B cell (primary cell): ENCODE results near the gene EPB41L4B. TPM values are rescaled to one million over a fixed set of nuclear protein-coding genes. Genes with fewer than 3 reads are reported as not detected.

Source experiments
- ATAC-seq: fragments of 200-7000 bp; cut with Tn5 transposase; one replicate; pipeline ENCODE4 v1.10.0; 2021; ENCODE audit warnings: low read depth, mild to moderate bottlenecking, moderate number of reproducible peaks, moderate library complexity
- CTCF ChIA-PET: fragments of 350-600 bp; sonication (Branson Sonifier 250); formaldehyde crosslinking; loops from one replicate; lab custom pipeline; 2021; ENCODE audit warnings: antibody characterized with exemption, inconsistent platforms; lab: Charles Lee
- POLR2A ChIA-PET: fragments of 350-600 bp; sonication (Branson Sonifier 250); formaldehyde crosslinking; loops from one replicate; lab custom pipeline; 2021; ENCODE audit warnings: antibody characterized with exemption; lab: Charles Lee
- DNase-seq: peaks from one replicate; pipeline ENCODE4 v3.0.0; 2013
- H2AFZ ChIP-seq: 2 replicates; pipeline ENCODE4 v1.6.1; 2012; ENCODE audit warnings: mild to moderate bottlenecking, low read depth, low read length; ENCODE audit not compliant: insufficient read depth, poor library complexity, severe bottlenecking
- H3K27ac ChIP-seq, 2 donors: 1 replicate in 1 of 2; 2 replicates in 1 of 2; pipeline ENCODE4 v1.5.1; 2012 to 2013; ENCODE audit warnings: low read length in 2 of 2, mild to moderate bottlenecking in 2 of 2, moderate library complexity in 1 of 2
- H3K27me3 ChIP-seq, 4 experiments: fragments of 200-600 bp in 1 of 4; sonication (generic) in 1 of 4; replicated peaks in 1 of 4; 1 replicate in 2 of 4; 2 replicates in 2 of 4; pipeline versions ENCODE4 v1.6.1 to v1.7.0; 2013 to 2016; ENCODE audit warnings: low read length in 3 of 4, mild to moderate bottlenecking in 2 of 4, mixed read lengths in 1 of 4, moderate library complexity in 1 of 4; ENCODE audit not compliant: insufficient read depth in 4 of 4, control insufficient read depth in 3 of 4; ENCODE audit errors: control extremely low read depth in 1 of 4
- H3K36me3 ChIP-seq, 2 experiments: replicated peaks in 1 of 2; 1 replicate in 1 of 2; 2 replicates in 1 of 2; pipeline versions ENCODE4 v1.6.1 to v1.7.1; 2013; ENCODE audit warnings: low read length in 1 of 2; ENCODE audit not compliant: insufficient read depth in 2 of 2, control insufficient read depth in 1 of 2; ENCODE audit errors: control extremely low read depth in 1 of 2, extremely low read depth in 1 of 2
- H3K4me1 ChIP-seq, 2 donors: fragments of 200-600 bp in 1 of 2; sonication (generic) in 1 of 2; 1 replicate in 1 of 2; 2 replicates in 1 of 2; pipeline versions ENCODE4 v1.5.1 to v1.6.1; 2013 to 2017; ENCODE audit warnings: low read length in 2 of 2; ENCODE audit not compliant: control insufficient read depth in 2 of 2, insufficient read depth in 2 of 2
- H3K4me2 ChIP-seq: replicated peaks from 2 replicates; pipeline ENCODE3; 2012; ENCODE audit warnings: mild to moderate bottlenecking, low read depth, low read length; ENCODE audit not compliant: poor library complexity, severe bottlenecking
- H3K4me3 ChIP-seq, 5 experiments: fragments of 200-600 bp in 1 of 5; sonication (generic) in 1 of 5; 1 replicate in 3 of 5; 2 replicates in 2 of 5; pipeline versions ENCODE4 v1.5.1 to v1.7.0; 2011 to 2016; ENCODE audit warnings: low read length in 4 of 5, mild to moderate bottlenecking in 4 of 5, low read depth in 2 of 5, control low read depth in 1 of 5, moderate library complexity in 1 of 5; ENCODE audit not compliant: insufficient read depth in 1 of 5; ENCODE audit errors: control extremely low read depth in 1 of 5, extremely low read depth in 1 of 5
- H3K79me2 ChIP-seq: fragments of 200-600 bp; sonication (generic); one replicate; pipeline ENCODE4 v1.6.0; 2016; ENCODE audit warnings: low read length; ENCODE audit not compliant: control insufficient read depth, insufficient read depth
- H3K9ac ChIP-seq: fragments of 200-600 bp; sonication (generic); 2 replicates; pipeline ENCODE4 v1.6.1; 2017; ENCODE audit warnings: mild to moderate bottlenecking, low read length, moderate library complexity
- H3K9me3 ChIP-seq, 3 donors: one replicate each; pipeline versions ENCODE4 v1.6.1 to v1.7.1; 2013; ENCODE audit warnings: low read length in 2 of 3; ENCODE audit not compliant: control insufficient read depth in 2 of 3, insufficient read depth in 1 of 3; ENCODE audit errors: control extremely low read depth in 1 of 3
- H4K20me1 ChIP-seq: 2 replicates; pipeline ENCODE4 v1.6.0; 2012; ENCODE audit warnings: mild to moderate bottlenecking, low read length; ENCODE audit not compliant: insufficient read depth, control insufficient read depth, poor library complexity, severe bottlenecking
- H3K27ac Mint-ChIP-seq: one replicate; pipeline ENCODE4 v1.8.0; 2021; ENCODE audit warnings: mixed read lengths
- H3K27me3 Mint-ChIP-seq: one replicate; pipeline ENCODE4 v1.8.0; 2021; ENCODE audit warnings: mixed read lengths
- H3K4me1 Mint-ChIP-seq: one replicate; pipeline ENCODE4 v1.8.0; 2021; ENCODE audit warnings: mixed read lengths
- H3K4me3 Mint-ChIP-seq: one replicate; pipeline ENCODE4 v1.8.0; 2021; ENCODE audit warnings: mixed read lengths
- H3K9me3 Mint-ChIP-seq: one replicate; pipeline ENCODE4 v1.8.0; 2022; ENCODE audit warnings: mixed read lengths; ENCODE audit not compliant: insufficient read depth
- CTCF ChIP-seq: fragments of 200-600 bp; IDR thresholded peaks from one replicate; pipeline ENCODE4 v1.8.0; 2022; ENCODE audit warnings: antibody characterized with exemption, mild to moderate bottlenecking
- EZH2 ChIP-seq: IDR thresholded peaks from 2 replicates; pipeline ENCODE4 v1.6.1; 2012; ENCODE audit warnings: borderline replicate concordance, low read depth, mild to moderate bottlenecking, moderate library complexity, low read length; ENCODE audit not compliant: insufficient read depth, poor library complexity, severe bottlenecking
- whole genome bisulfite sequencing: methylation state at CpG from one replicate; pipeline ENCODE4 v1.1.5; 2013; ENCODE audit warnings: missing lambda C conversion rate; ENCODE audit not compliant: insufficient coverage; 5-methylcytosine and 5-hydroxymethylcytosine counted together
- intact Hi-C: fragments of 100-400 bp; cut with micrococcal nuclease; formaldehyde crosslinking; loops from one replicate; pipeline ENCODE4 v1.10.0; 2022
- polyA plus RNA-seq: library from polyadenylated mRNA; depleted of rRNA; stranded (reverse); fragments of >200 nt; gene quantifications from 2 replicates; pipeline ENCODE4 v1.2.3, GENCODE V29; 2012
- total RNA-seq, 2 donors: library from RNA; stranded (reverse); fragments of 120-200 nt in 1 of 2; gene quantifications; 1 replicate in 1 of 2; 2 replicates in 1 of 2; pipeline versions ENCODE4 v1.2.3 to v1.2.4, GENCODE V29; 2013 to 2022

The EPB41L4B gene
- total and polyA plus RNA-seq, 2 donors (not counting 1 experiment from before 2014, with no cell fraction given): 2.9 TPM; not detected in 1

GRCh38 chr9:109307380-109308240, 13.2 kb downstream of the EPB41L4B start:
- ChIA-PET CTCF (interaction anchor here (0.7 kb wide), 1 partner anchor 107 kb away, joined by 3 read pairs; no protein-coding TSS in a partner anchor), POLR2A (no interaction called here)
- Histone ChIP-seq H3K79me2 (no peaks in the 10 kb centered on the region), H4K20me1 (no peaks in the 10 kb centered on the region), H3K4me2 (no peak overlapping the region), H2AFZ (no peak overlapping the region), H3K9ac (no peak overlapping the region), H3K9me3 (no peaks in the 10 kb centered on the region), H3K4me1 (no peaks in the 10 kb centered on the region), H3K27me3 (peaks cover 0 to 7% (median 0%) of the 10 kb centered on the region in 4 experiments), H3K27ac (no peak overlapping the region), H3K36me3 (no peaks in the 10 kb centered on the region), H3K4me3 (no peak overlapping the region)
- H3K9me3 Mint-ChIP-seq: no peaks in the 10 kb centered on the region
- no peak overlapping the region for H3K4me3 Mint-ChIP-seq
- H3K27me3 Mint-ChIP-seq: peaks cover 42% of the 10 kb centered on the region
- no peak for DNase-seq
- H3K27ac Mint-ChIP-seq: no peak overlapping the region
- H3K4me1 Mint-ChIP-seq: peaks cover 5% of the 10 kb centered on the region
- intact Hi-C loops: no loop called here
- ATAC-seq: no peak
- TF ChIP-seq CTCF: no peak
- no peak for TF ChIP-seq EZH2
- 84% methylated on average over 17 of the region's 18 CpGs for WGBS

- TF ChIP-seq CTCF: no peak
- no peak for TF ChIP-seq EZH2
- Histone ChIP-seq H3K36me3 (no peaks in the 10 kb centered on the region), H2AFZ (no peak overlapping the region), H3K9ac (no peak overlapping the region), H3K4me2 (no peak overlapping the region), H3K9me3 (no peaks in the 10 kb centered on the region), H3K27ac (no peak overlapping the region), H3K79me2 (no peaks in the 10 kb centered on the region), H4K20me1 (no peaks in the 10 kb centered on the region), H3K4me1 (no peaks in the 10 kb centered on the region), H3K27me3 (peaks cover 0 to 3% (median 0%) of the 10 kb centered on the region in 4 experiments), H3K4me3 (no peak overlapping the region)
- intact Hi-C loops: no loop called here
- ChIA-PET CTCF (no interaction called here), POLR2A (interaction anchor here (0.6 kb wide), 1 partner anchor 94 kb away, joined by 5 read pairs; no protein-coding TSS in a partner anchor)
- no peaks in the 10 kb centered on the region for H3K9me3 Mint-ChIP-seq
- H3K4me3 Mint-ChIP-seq: no peak overlapping the region
- H3K27me3 Mint-ChIP-seq: peaks cover 38% of the 10 kb centered on the region
- WGBS: 100% methylated on average over 1 of the region's 8 CpGs
- no peaks in the 10 kb centered on the region for H3K4me1 Mint-ChIP-seq
- no peak overlapping the region for H3K27ac Mint-ChIP-seq
- DNase-seq (no peak), ATAC-seq (no peak)
These were observed 15.1 kb downstream of the EPB41L4B start for GRCh38 chr9:109305801-109306200.
